MCF 10A (cell line): ENCODE data around the gene COG8. TPM values are rescaled to one million over a fixed set of nuclear protein-coding genes. Genes with fewer than 3 reads are reported as not detected.
A peak's percentile ranks its signal among the peaks of the same experiment; 100 is the strongest.
"Not testable (repeated sequence)": the region's sequence is repeated elsewhere in the genome, so short reads cannot be mapped to it uniquely, and the experiment has no call there.

ENCODE experiments used
- BruUV-seq: library from RNA; stranded (reverse); fragments of 400-500 nt; replicated peaks from 2 replicates; lab custom pipeline; 2021; lab: Mats Ljungman, UMichigan
- CTCF ChIA-PET: fragments of 300-600 bp; sonication (Branson Sonifier 250); formaldehyde crosslinking; extraction: SDS; loops from one replicate; lab custom pipeline; 2021; ENCODE audit warnings: antibody characterized with exemption, inconsistent platforms; lab: Yijun Ruan, JAX
- POLR2A ChIA-PET: fragments of 300-600, 350-650 bp; sonication (Branson Sonifier 250); formaldehyde crosslinking; extraction: SDS; loops from one replicate; lab custom pipeline; 2020; ENCODE audit warnings: antibody characterized with exemption, inconsistent platforms; lab: Yijun Ruan, JAX
- DNase-seq: peaks from one replicate; pipeline ENCODE4 v3.0.0-alpha.2; 2018; ENCODE audit not compliant: unreplicated experiment
- H3K27ac Mint-ChIP-seq: one replicate; pipeline ENCODE4 v1.8.0; 2022; ENCODE audit warnings: mild to moderate bottlenecking, low read depth, mixed read lengths; ENCODE audit not compliant: unreplicated experiment
- H3K27me3 Mint-ChIP-seq: one replicate; pipeline ENCODE4 v1.8.0; 2022; ENCODE audit warnings: mixed read lengths; ENCODE audit not compliant: insufficient read depth, unreplicated experiment
- H3K36me3 Mint-ChIP-seq: one replicate; pipeline ENCODE4 v1.8.0; 2022; ENCODE audit warnings: mild to moderate bottlenecking, moderate library complexity, mixed read lengths; ENCODE audit not compliant: insufficient read depth, unreplicated experiment
- H3K4me1 Mint-ChIP-seq: one replicate; pipeline ENCODE4 v1.8.0; 2022; ENCODE audit warnings: mixed read lengths; ENCODE audit not compliant: insufficient read depth, unreplicated experiment
- H3K4me3 Mint-ChIP-seq: one replicate; pipeline ENCODE4 v1.8.0; 2022; ENCODE audit warnings: mild to moderate bottlenecking, moderate library complexity, mixed read lengths; ENCODE audit not compliant: unreplicated experiment
- H3K9me3 Mint-ChIP-seq: one replicate; pipeline ENCODE4 v1.8.0; 2022; ENCODE audit warnings: mixed read lengths; ENCODE audit not compliant: unreplicated experiment
- CTCF ChIP-seq: fragments of 200-600 bp; IDR thresholded peaks from one replicate; pipeline ENCODE4 v1.8.0; 2022; ENCODE audit warnings: antibody characterized with exemption, mild to moderate bottlenecking; ENCODE audit not compliant: unreplicated experiment
- intact Hi-C: fragments of 100-400 bp; cut with micrococcal nuclease; formaldehyde crosslinking; loops from 2 replicates; pipeline ENCODE4 v1.14.1; 2022
- total RNA-seq: library from RNA; stranded (reverse); gene quantifications from 2 replicates; pipeline ENCODE4 v1.2.3, GENCODE V29; 2022

Gene COG8
- total RNA-seq, 1 experiment from 2014 or later: 29.3 TPM

GRCh38 chr16:69363281-69363717, 23.9 kb upstream of the COG8 start:
- ChIA-PET POLR2A (no interaction called here), CTCF (interaction anchor here (1.3 kb wide), 1 partner anchor 23 kb away, joined by 4 read pairs; the partner anchor contains the start of gene NIP7)
- no TSS peak for BruUV-seq
- intact Hi-C loops: no loop called here
- H3K4me3 Mint-ChIP-seq: no peak overlapping the region
- H3K27me3 Mint-ChIP-seq: no peaks in the 10 kb centered on the region
- no peaks in the 10 kb centered on the region for H3K9me3 Mint-ChIP-seq
- peak; percentile 19 for DNase-seq
- H3K4me1 Mint-ChIP-seq: no peaks in the 10 kb centered on the region
- no peak for TF ChIP-seq CTCF
- no peak overlapping the region for H3K27ac Mint-ChIP-seq
- peaks cover 75% of the 10 kb centered on the region for H3K36me3 Mint-ChIP-seq

- BruUV-seq, H3K27ac Mint-ChIP-seq, H3K9me3 Mint-ChIP-seq, intact Hi-C loops, H3K27me3 Mint-ChIP-seq, H3K4me1 Mint-ChIP-seq, POLR2A ChIA-PET, H3K4me3 Mint-ChIP-seq: not testable (repeated sequence)
- H3K36me3 Mint-ChIP-seq: peaks cover 75% of the 10 kb centered on the region
- DNase-seq: peak; percentile 16
- CTCF ChIA-PET: interaction anchor here (0.5 kb wide), 1 partner anchor 43 kb away, joined by 3 read pairs; no protein-coding TSS in a partner anchor
These were observed 20.7 kb upstream of the COG8 start for GRCh38 chr16:69360070-69360469.

- no peak for TF ChIP-seq CTCF
- Mint-ChIP-seq H3K36me3 (peaks cover 49% of the 10 kb centered on the region), H3K4me3 (no peak within 1 kb of the TSS), H3K4me1 (no peaks in the 10 kb centered on the region), H3K27me3 (no peaks in the 10 kb centered on the region), H3K27ac (no peak within 1 kb of the TSS), H3K9me3 (no peaks in the 10 kb centered on the region)
- POLR2A ChIA-PET: interaction anchor here (0.6 to 2.2 kb wide), 2 partner anchors 10 to 1118 kb away, joined by 3 to 12 read pairs; no protein-coding TSS in a partner anchor
- no peak for DNase-seq
- CTCF ChIA-PET: interaction anchor here (0.7 kb wide), 1 partner anchor 218 kb away, joined by 5 read pairs; no protein-coding TSS in a partner anchor
- intact Hi-C loops: no loop called here
- BruUV-seq: no TSS peak
These were observed 12.1 kb upstream of the COG8 start, which contains the start of gene TMED6 for GRCh38 chr16:69351309-69352027. Gene TMED6, minus strand, starts transcription at chr16:69351786. Its CDS starts 33 bp downstream, at chr16:69351753.

- Mint-ChIP-seq H3K4me1 (no peaks in the 10 kb centered on the region), H3K27ac (no peak overlapping the region), H3K9me3 (no peaks in the 10 kb centered on the region), H3K27me3 (no peaks in the 10 kb centered on the region), H3K4me3 (no peak overlapping the region), H3K36me3 (peaks cover 40% of the 10 kb centered on the region)
- ChIA-PET CTCF (no interaction called here), POLR2A (interaction anchor here (0.6 to 2.2 kb wide), 3 partner anchors 10 to 1118 kb away, joined by 3 to 12 read pairs (median 3); no protein-coding TSS in a partner anchor)
- no peak for TF ChIP-seq CTCF
- intact Hi-C loops: no loop called here
- BruUV-seq: no TSS peak
- DNase-seq: no peak
These were observed 11.3 kb upstream of the COG8 start for GRCh38 chr16:69350536-69351133.
